H1 (cell line): Measurements from ENCODE around the gene ACYP1. TPM values are rescaled to one million over a fixed set of nuclear protein-coding genes. Genes with fewer than 3 reads are reported as not detected.

ENCODE experiments used
- CHD2 ChIP-seq: IDR thresholded peaks from 2 replicates; pipeline ENCODE4 v1.6.1; 2012; ENCODE audit warnings: low read length, improper control_type of control experiment
- GABPA ChIP-seq: IDR thresholded peaks from 2 replicates; pipeline ENCODE4 v1.6.1; 2011; ENCODE audit warnings: mild to moderate bottlenecking, low read length, moderate library complexity, borderline replicate concordance; ENCODE audit not compliant: insufficient read depth
- POLR2A ChIP-seq, 2 experiments: IDR thresholded peaks; 1 replicate in 1 of 2; 2 replicates in 1 of 2; pipeline ENCODE4 v1.6.1; 2011; ENCODE audit warnings: low read depth in 2 of 2, low read length in 2 of 2, mild to moderate bottlenecking in 2 of 2; ENCODE audit errors: control extremely low read depth in 1 of 2
- SAP30 ChIP-seq: fragments of 300-600 bp; sonication (generic); IDR thresholded peaks from 2 replicates; pipeline ENCODE4 v1.7.1; 2012; ENCODE audit warnings: low read length, moderate library complexity, mild to moderate bottlenecking, inconsistent platforms; ENCODE audit not compliant: insufficient read depth, insufficient replicate concordance
- SIRT6 ChIP-seq: IDR thresholded peaks from one replicate; pipeline ENCODE4 v1.7.1; 2012; ENCODE audit warnings: low read length, inconsistent platforms
- SP4 ChIP-seq: IDR thresholded peaks from 2 replicates; pipeline ENCODE4 v1.6.1; 2012; ENCODE audit warnings: low read length, inconsistent platforms
- SRF ChIP-seq: IDR thresholded peaks from 2 replicates; pipeline ENCODE4 v1.6.1; 2011; ENCODE audit warnings: mild to moderate bottlenecking, low read depth, low read length, moderate library complexity
- polyA plus RNA-seq, 7 experiments: library from polyadenylated mRNA; depleted of rRNA in 3 of 7; stranded (reverse) in 5 of 7; unstranded in 2 of 7; fragments of >200 nt in 5 of 7; fragments of 200-250 nt in 2 of 7; gene quantifications; 1 replicate in 5 of 7; 2 replicates in 1 of 7; 4 replicates in 1 of 7; pipeline versions ENCODE4 v1.2.1 to v1.2.3, GENCODE V29; 2011 to 2013; ENCODE audit warnings: missing spikeins in 2 of 7, mixed read lengths in 2 of 7
- total RNA-seq: library from RNA; stranded (reverse); fragmentation: NEBNext Ultra II Directional; extraction: Animal tissue kit (Norgen Biotek cat#: 25700); gene quantifications from 2 replicates; pipeline ENCODE4 v1.2.1, GENCODE V29; 2021
- TF ChIP-seq, protein P1 (sequence below), 3 experiments: IDR thresholded peaks; 1 replicate in 2 of 3; 2 replicates in 1 of 3; pipeline versions ENCODE4 v1.5.1 to v1.6.1; 2011; ENCODE audit warnings: low read length in 3 of 3, mild to moderate bottlenecking in 3 of 3, inconsistent platforms in 2 of 3, low read depth in 1 of 3, moderate library complexity in 1 of 3; ENCODE audit not compliant: insufficient read depth in 1 of 3; ENCODE audit errors: control extremely low read depth in 1 of 3

The ACYP1 gene
- total and polyA plus RNA-seq, 2 of the 8 experiments (the other 6 are each of a cell fraction or from before 2014, with no cell fraction given), result 22.3 to 24.8 TPM

DNA sequence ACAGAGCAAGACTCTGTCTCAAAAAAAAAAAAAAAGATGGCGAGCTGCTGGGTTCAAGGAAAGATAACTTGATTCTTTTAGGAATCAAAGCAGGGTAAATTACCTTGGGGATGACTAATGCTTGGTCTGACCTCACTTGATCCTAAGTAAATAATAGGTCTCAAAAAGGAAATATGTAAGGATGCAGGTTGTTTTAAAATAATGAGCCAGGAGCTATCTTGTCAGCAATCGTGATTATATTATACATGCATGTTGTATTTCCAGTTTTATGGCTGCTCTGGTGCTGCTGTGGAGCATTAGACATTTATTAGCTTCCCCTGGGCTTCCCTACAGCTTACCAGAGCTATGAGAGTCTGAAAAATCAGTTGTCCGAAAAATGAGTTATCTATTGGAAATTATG lies 58.5 kb downstream of the ACYP1 start (continued):
- TF ChIP-seq SRF, result no peak
- TF ChIP-seq, protein P1, sequence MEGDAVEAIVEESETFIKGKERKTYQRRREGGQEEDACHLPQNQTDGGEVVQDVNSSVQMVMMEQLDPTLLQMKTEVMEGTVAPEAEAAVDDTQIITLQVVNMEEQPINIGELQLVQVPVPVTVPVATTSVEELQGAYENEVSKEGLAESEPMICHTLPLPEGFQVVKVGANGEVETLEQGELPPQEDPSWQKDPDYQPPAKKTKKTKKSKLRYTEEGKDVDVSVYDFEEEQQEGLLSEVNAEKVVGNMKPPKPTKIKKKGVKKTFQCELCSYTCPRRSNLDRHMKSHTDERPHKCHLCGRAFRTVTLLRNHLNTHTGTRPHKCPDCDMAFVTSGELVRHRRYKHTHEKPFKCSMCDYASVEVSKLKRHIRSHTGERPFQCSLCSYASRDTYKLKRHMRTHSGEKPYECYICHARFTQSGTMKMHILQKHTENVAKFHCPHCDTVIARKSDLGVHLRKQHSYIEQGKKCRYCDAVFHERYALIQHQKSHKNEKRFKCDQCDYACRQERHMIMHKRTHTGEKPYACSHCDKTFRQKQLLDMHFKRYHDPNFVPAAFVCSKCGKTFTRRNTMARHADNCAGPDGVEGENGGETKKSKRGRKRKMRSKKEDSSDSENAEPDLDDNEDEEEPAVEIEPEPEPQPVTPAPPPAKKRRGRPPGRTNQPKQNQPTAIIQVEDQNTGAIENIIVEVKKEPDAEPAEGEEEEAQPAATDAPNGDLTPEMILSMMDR (IDR thresholded peaks at IDR 0.05; ENCODE audit: control extremely low read depth in 1 of 3, insufficient read depth in 1 of 3, low read depth in 1 of 3, low read length in 3 of 3), result no peak
- no peak for TF ChIP-seq CHD2
- no peak for TF ChIP-seq SAP30
- no peak for TF ChIP-seq POLR2A (IDR thresholded peaks at IDR 0.05; ENCODE audit: control extremely low read depth in 1 of 2, low read depth in 2 of 2, low read length in 2 of 2)
- no peak for TF ChIP-seq SIRT6
- no peak for TF ChIP-seq GABPA
- no peak for TF ChIP-seq SP4
